H9 (cell line): ENCODE measurements around the gene SLC39A1. TPM values are rescaled to one million over a fixed set of nuclear protein-coding genes. Genes with fewer than 3 reads are reported as not detected.

Experiments used
- DNase-seq: peaks from one replicate; pipeline ENCODE4 v3.0.0-alpha.2; 2017
- H2AFZ ChIP-seq: one replicate; pipeline ENCODE4 v1.6.1; 2013; ENCODE audit warnings: mild to moderate bottlenecking, low read length, control low read depth, moderate library complexity
- H2AK5ac ChIP-seq: 2 replicates; pipeline ENCODE4 v1.6.1; 2013; ENCODE audit warnings: low read length, control low read depth, mixed read lengths; ENCODE audit not compliant: insufficient read length
- H2BK120ac ChIP-seq: one replicate; pipeline ENCODE4 v1.6.1; 2013; ENCODE audit warnings: low read depth, mild to moderate bottlenecking, low read length, control low read depth, inconsistent platforms; ENCODE audit not compliant: poor library complexity, severe bottlenecking
- H2BK12ac ChIP-seq: 2 replicates; pipeline ENCODE4 v1.6.1; 2013; ENCODE audit warnings: low read length, control low read depth, mixed read lengths, low read depth; ENCODE audit not compliant: insufficient read length
- H2BK15ac ChIP-seq: 2 replicates; pipeline ENCODE4 v1.6.1; 2013; ENCODE audit warnings: low read depth, low read length, control low read depth
- H2BK20ac ChIP-seq: one replicate; pipeline ENCODE4 v1.6.1; 2013; ENCODE audit warnings: low read depth, mild to moderate bottlenecking, low read length, control low read depth, inconsistent platforms; ENCODE audit not compliant: poor library complexity, severe bottlenecking
- H2BK5ac ChIP-seq: 2 replicates; pipeline ENCODE4 v1.6.1; 2013; ENCODE audit warnings: low read length, control low read depth, mixed read lengths; ENCODE audit not compliant: insufficient read length
- H3K14ac ChIP-seq: 2 replicates; pipeline ENCODE4 v1.6.1; 2013; ENCODE audit warnings: low read length, control low read depth; ENCODE audit not compliant: insufficient read depth
- H3K18ac ChIP-seq: 2 replicates; pipeline ENCODE4 v1.6.1; 2013; ENCODE audit warnings: low read depth, mild to moderate bottlenecking, mixed read lengths, low read length, control low read depth; ENCODE audit not compliant: insufficient read length
- H3K23ac ChIP-seq: 2 replicates; pipeline ENCODE4 v1.6.1; 2013; ENCODE audit warnings: low read length, control low read depth, mixed read lengths, low read depth; ENCODE audit not compliant: insufficient read length
- H3K23me2 ChIP-seq: 2 replicates; pipeline ENCODE4 v1.6.1; 2013; ENCODE audit warnings: low read depth, mild to moderate bottlenecking, mixed read lengths, low read length, control low read depth; ENCODE audit not compliant: insufficient read length, poor library complexity, severe bottlenecking
- H3K27ac ChIP-seq: 2 replicates; pipeline ENCODE4 v1.5.1; 2013; ENCODE audit warnings: low read length, control low read depth, mixed read lengths, low read depth; ENCODE audit not compliant: insufficient read length
- H3K27me3 ChIP-seq: 2 replicates; pipeline ENCODE4 v1.6.1; 2013; ENCODE audit warnings: low read length, control low read depth, inconsistent platforms; ENCODE audit not compliant: insufficient read depth
- H3K4ac ChIP-seq: 2 replicates; pipeline ENCODE4 v1.6.1; 2013; ENCODE audit warnings: low read depth, mild to moderate bottlenecking, control low read depth, inconsistent platforms, low read length, moderate library complexity
- H3K4me1 ChIP-seq: 2 replicates; pipeline ENCODE4 v1.6.1; 2013; ENCODE audit warnings: low read length, control low read depth, inconsistent platforms; ENCODE audit not compliant: insufficient read depth
- H3K4me2 ChIP-seq: 2 replicates; pipeline ENCODE4 v1.6.1; 2013; ENCODE audit warnings: low read length, control low read depth, mixed read lengths; ENCODE audit not compliant: insufficient read length, insufficient read depth
- H3K56ac ChIP-seq: 2 replicates; pipeline ENCODE4 v1.6.1; 2013; ENCODE audit warnings: low read depth, mild to moderate bottlenecking, mixed read lengths, low read length, control low read depth; ENCODE audit not compliant: insufficient read length
- H3K79me1 ChIP-seq: 2 replicates; pipeline ENCODE4 v1.6.1; 2013; ENCODE audit warnings: low read depth, mild to moderate bottlenecking, moderate library complexity, low read length, control low read depth, inconsistent platforms; ENCODE audit not compliant: insufficient read depth, poor library complexity, severe bottlenecking
- H3K79me2 ChIP-seq: 2 replicates; pipeline ENCODE4 v1.6.1; 2013; ENCODE audit warnings: low read length, control low read depth, inconsistent platforms; ENCODE audit not compliant: insufficient read depth
- H3K9ac ChIP-seq: 2 replicates; pipeline ENCODE4 v1.6.1; 2013; ENCODE audit warnings: low read length, control low read depth, mixed read lengths; ENCODE audit not compliant: insufficient read length; ENCODE audit errors: extremely low read depth
- H3K9me3 ChIP-seq: one replicate; pipeline ENCODE4 v1.6.1; 2013; ENCODE audit warnings: low read depth, low read length, inconsistent platforms; ENCODE audit not compliant: control insufficient read depth
- H3T11ph ChIP-seq: one replicate; pipeline ENCODE4 v1.6.1; 2013; ENCODE audit warnings: mild to moderate bottlenecking, low read length, control low read depth, inconsistent platforms
- H4K20me1 ChIP-seq: one replicate; pipeline ENCODE4 v1.6.1; 2013; ENCODE audit not compliant: control insufficient read depth, insufficient read length, insufficient read depth
- H4K5ac ChIP-seq: 2 replicates; pipeline ENCODE4 v1.6.1; 2013; ENCODE audit warnings: low read depth, mild to moderate bottlenecking, mixed read lengths, low read length, control low read depth; ENCODE audit not compliant: insufficient read length
- H4K8ac ChIP-seq: replicated peaks from 2 replicates; pipeline ENCODE4 v1.6.1; 2013; ENCODE audit warnings: low read length, control low read depth, mixed read lengths, low read depth; ENCODE audit not compliant: insufficient read length
- H4K91ac ChIP-seq: 2 replicates; pipeline ENCODE4 v1.6.1; 2013; ENCODE audit warnings: low read depth, mild to moderate bottlenecking, moderate library complexity, mixed read lengths, low read length, control low read depth; ENCODE audit not compliant: insufficient read length
- H3K27ac Mint-ChIP-seq, 3 experiments: 2 replicates in 2 of 3; 3 replicates in 1 of 3; pipeline ENCODE4 v1.8.0; 2020 to 2021; ENCODE audit warnings: mixed read lengths in 3 of 3, mild to moderate bottlenecking in 1 of 3, moderate library complexity in 1 of 3
- H3K27me3 Mint-ChIP-seq: 2 replicates; pipeline ENCODE4 v1.8.0; 2021; ENCODE audit warnings: low read depth, mild to moderate bottlenecking, moderate library complexity, mixed read lengths
- H3K36me3 Mint-ChIP-seq, 3 experiments: 2 replicates in 2 of 3; 3 replicates in 1 of 3; pipeline ENCODE4 v1.8.0; 2020 to 2021; ENCODE audit warnings: low read depth in 3 of 3, mixed read lengths in 3 of 3; ENCODE audit not compliant: insufficient read depth in 1 of 3
- H3K4me1 Mint-ChIP-seq, 2 experiments: 2 replicates each; pipeline ENCODE4 v1.8.0; 2020; ENCODE audit warnings: mixed read lengths in 2 of 2
- H3K4me3 Mint-ChIP-seq, 2 experiments: 2 replicates in 1 of 2; 3 replicates in 1 of 2; pipeline ENCODE4 v1.8.0; 2020 to 2021; ENCODE audit warnings: mild to moderate bottlenecking in 2 of 2, mixed read lengths in 2 of 2, moderate library complexity in 1 of 2
- H3K9me3 Mint-ChIP-seq, 2 experiments: 2 replicates in 1 of 2; 3 replicates in 1 of 2; pipeline ENCODE4 v1.8.0; 2020; ENCODE audit warnings: mild to moderate bottlenecking in 2 of 2, mixed read lengths in 2 of 2, moderate library complexity in 1 of 2
- WGBS: extraction: QIAGEN DNeasy Blood & Tissue Kit; methylation state at CpG from one replicate; pipeline ENCODE4 v1.1.7; 2013; ENCODE audit warnings: missing lambda C conversion rate, low lambda C conversion rate, mixed read lengths; ENCODE audit not compliant: insufficient read length; ENCODE audit errors: extremely low coverage; 5-methylcytosine and 5-hydroxymethylcytosine counted together
- total RNA-seq: library from RNA; stranded (reverse); gene quantifications from 2 replicates; pipeline ENCODE4 v1.2.1, GENCODE V29; 2021
- TF ChIP-seq, protein P1 (sequence below): fragments of 200-600 bp; sonication (generic); conservative IDR thresholded peaks from 3 replicates; pipeline ENCODE4 v1.8.0; 2021; ENCODE audit warnings: antibody characterized with exemption, mild to moderate bottlenecking

SLC39A1 gene
- total RNA-seq, 1 experiment from 2014 or later, result 161 TPM

GRCh38 chr1:153963850-153964331 is 554 bp upstream of the SLC39A1 start:
- Histone ChIP-seq H3K14ac (peak overlapping the region; percentile 54; the same call in 1 of the 2 replicates), H3K79me1 (peaks cover 8% of the 10 kb centered on the region), H4K5ac (peak overlapping the region; percentile 73), H3K79me2 (peaks cover 17% of the 10 kb centered on the region; the same call in 1 of the 2 replicates), H3K27ac (peak overlapping the region; percentile 97), H3K56ac (no peak overlapping the region), H2BK12ac (no peak overlapping the region), H2AFZ (no peak overlapping the region), H3K9me3 (no peaks in the 10 kb centered on the region), H3K18ac (peak overlapping the region; percentile 74), H3K9ac (peak overlapping the region; percentile 81), H2BK5ac (peak overlapping the region; percentile 60), H2BK120ac (no peak overlapping the region), H4K91ac (peak overlapping the region; percentile 31), H4K8ac (no peak overlapping the region), H4K20me1 (no peaks in the 10 kb centered on the region), H3K23me2 (peaks cover 29% of the 10 kb centered on the region), H3T11ph (no peak overlapping the region), H3K4ac (no peak overlapping the region; the same call in 1 of the 2 replicates), H3K4me2 (peak overlapping the region; percentile 96), H3K4me1 (no peaks in the 10 kb centered on the region), H3K23ac (no peak overlapping the region), H2BK15ac (no peak overlapping the region), H2BK20ac (no peak overlapping the region), H2AK5ac (no peak overlapping the region), H3K27me3 (no peaks in the 10 kb centered on the region)
- Mint-ChIP-seq H3K27ac (peak overlapping the region; percentile 98 to 99 (median 99)), H3K4me1 (peaks cover 50 to 67% of the 10 kb centered on the region in 2 experiments), H3K27me3 (no peaks in the 10 kb centered on the region), H3K4me3 (peak overlapping the region; percentile 89 to 94), H3K9me3 (peaks cover 0 to 4% of the 10 kb centered on the region in 2 experiments; a peak in 2 of 5 replicates), H3K36me3 (peaks cover 31 to 40% (median 36%) of the 10 kb centered on the region in 3 experiments)
- no CpG with 5 or more reads among the region's 22 CpGs for WGBS
- DNase-seq, result peak; percentile 87
- TF ChIP-seq, protein P1, sequence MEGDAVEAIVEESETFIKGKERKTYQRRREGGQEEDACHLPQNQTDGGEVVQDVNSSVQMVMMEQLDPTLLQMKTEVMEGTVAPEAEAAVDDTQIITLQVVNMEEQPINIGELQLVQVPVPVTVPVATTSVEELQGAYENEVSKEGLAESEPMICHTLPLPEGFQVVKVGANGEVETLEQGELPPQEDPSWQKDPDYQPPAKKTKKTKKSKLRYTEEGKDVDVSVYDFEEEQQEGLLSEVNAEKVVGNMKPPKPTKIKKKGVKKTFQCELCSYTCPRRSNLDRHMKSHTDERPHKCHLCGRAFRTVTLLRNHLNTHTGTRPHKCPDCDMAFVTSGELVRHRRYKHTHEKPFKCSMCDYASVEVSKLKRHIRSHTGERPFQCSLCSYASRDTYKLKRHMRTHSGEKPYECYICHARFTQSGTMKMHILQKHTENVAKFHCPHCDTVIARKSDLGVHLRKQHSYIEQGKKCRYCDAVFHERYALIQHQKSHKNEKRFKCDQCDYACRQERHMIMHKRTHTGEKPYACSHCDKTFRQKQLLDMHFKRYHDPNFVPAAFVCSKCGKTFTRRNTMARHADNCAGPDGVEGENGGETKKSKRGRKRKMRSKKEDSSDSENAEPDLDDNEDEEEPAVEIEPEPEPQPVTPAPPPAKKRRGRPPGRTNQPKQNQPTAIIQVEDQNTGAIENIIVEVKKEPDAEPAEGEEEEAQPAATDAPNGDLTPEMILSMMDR, result no peak
